Thyroid gland (tissue), 4 donors: Measurements from ENCODE around the gene CAMSAP2. TPM values are rescaled to one million over a fixed set of nuclear protein-coding genes. Genes with fewer than 3 reads are reported as not detected.
A peak's percentile ranks its signal among the peaks of the same experiment; 100 is the strongest.

Experiments used
- DNase-seq, 2 donors: peaks; one replicate each; pipeline ENCODE4 v3.0.0-alpha.2; 2019
- H3K27ac ChIP-seq, 3 donors: fragments of 200-600 bp; sonication (generic); 1 replicate in 2 of 3; 2 replicates in 1 of 3; pipeline ENCODE4 v1.5.1; 2016 to 2019; ENCODE audit warnings: mild to moderate bottlenecking in 1 of 3, moderate library complexity in 1 of 3
- H3K27me3 ChIP-seq: fragments of 200-600 bp; sonication (generic); one replicate; pipeline ENCODE4 v1.5.1; 2019
- H3K36me3 ChIP-seq, 2 donors: fragments of 200-600 bp; sonication (generic); one replicate each; pipeline ENCODE4 v1.5.1; 2016 to 2019
- H3K4me1 ChIP-seq, 2 donors: fragments of 200-600 bp; sonication (generic); one replicate each; pipeline ENCODE4 v1.5.1; 2017 to 2019
- H3K4me3 ChIP-seq, 3 donors: fragments of 200-600 bp; sonication (generic); replicated peaks in 1 of 3; 1 replicate in 2 of 3; 2 replicates in 1 of 3; pipeline ENCODE4 v1.5.1; 2016; ENCODE audit warnings: mild to moderate bottlenecking in 1 of 3
- H3K9me3 ChIP-seq: fragments of 200-600 bp; sonication (generic); one replicate; pipeline ENCODE4 v1.5.1; 2017
- POLR2A ChIP-seq, 2 donors: fragments of 450-650 bp; IDR thresholded peaks; one replicate each; pipeline ENCODE4 v1.6.1; 2017; ENCODE audit warnings: antibody characterized with exemption in 2 of 2, mild to moderate bottlenecking in 2 of 2, moderate library complexity in 1 of 2
- WGBS, 2 donors: methylation state at CpG; one replicate each; pipeline ENCODE4 v1.1.5; 2017; 5-methylcytosine and 5-hydroxymethylcytosine counted together
- intact Hi-C: fragments of 100-400 bp; cut with DNase I; formaldehyde crosslinking; loops from one replicate; pipeline ENCODE4 v1.15.1; 2023
- total RNA-seq, 4 donors: library from RNA; depleted of rRNA; stranded (reverse); fragments of >200 nt; gene quantifications; one replicate each; pipeline ENCODE4 v1.2.3, GENCODE V29; 2016
- TF ChIP-seq, protein P1 (sequence below), 6 experiments: fragments of 200-600 bp in 3 of 6; fragments of 450-650 bp in 3 of 6; sonication (generic) in 3 of 6; IDR thresholded peaks; one replicate each; pipeline ENCODE4 v1.5.1; 2016 to 2019; ENCODE audit warnings: antibody characterized with exemption in 6 of 6, mild to moderate bottlenecking in 2 of 6, inconsistent platforms in 1 of 6, moderate library complexity in 1 of 6

CAMSAP2 gene
- total RNA-seq, 4 donors from 2014 or later = 36.3 to 53.5 (median 41.8) TPM

DNA sequence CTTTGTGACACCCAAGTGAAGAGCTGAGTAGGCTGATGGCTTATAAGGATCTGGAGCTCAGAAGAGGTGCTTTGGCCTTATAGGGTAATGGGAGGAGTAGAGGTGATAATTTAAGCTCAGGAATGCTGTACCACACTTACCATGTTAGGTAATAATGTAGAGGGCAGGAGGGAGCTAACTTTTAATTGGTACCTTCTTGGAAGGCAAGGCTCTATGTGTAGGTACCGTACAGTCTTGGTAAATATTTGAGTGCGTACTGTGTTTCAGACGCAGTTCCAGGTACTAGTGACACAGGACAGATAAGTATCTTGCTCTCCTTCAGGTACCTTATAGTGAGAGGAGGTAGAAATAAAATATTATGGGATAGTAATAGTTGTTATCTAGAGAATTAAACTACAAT lies 16.8 kb downstream of the CAMSAP2 start:
- intact Hi-C loops = no loop called here
- H3K36me3 ChIP-seq = no peaks in the 10 kb centered on the region
- no peak overlapping the region for H3K27ac ChIP-seq
- H3K4me3 ChIP-seq = no peak overlapping the region
- H3K9me3 ChIP-seq = no peaks in the 10 kb centered on the region
- no peaks in the 10 kb centered on the region for H3K27me3 ChIP-seq
- no peak for DNase-seq
- 93 to 100% methylated on average over 3 of the region's 3 CpGs for WGBS, 2 donors
- H3K4me1 ChIP-seq = peaks cover 0 to 6% of the 10 kb centered on the region in 2 donors
- TF ChIP-seq, protein P1, sequence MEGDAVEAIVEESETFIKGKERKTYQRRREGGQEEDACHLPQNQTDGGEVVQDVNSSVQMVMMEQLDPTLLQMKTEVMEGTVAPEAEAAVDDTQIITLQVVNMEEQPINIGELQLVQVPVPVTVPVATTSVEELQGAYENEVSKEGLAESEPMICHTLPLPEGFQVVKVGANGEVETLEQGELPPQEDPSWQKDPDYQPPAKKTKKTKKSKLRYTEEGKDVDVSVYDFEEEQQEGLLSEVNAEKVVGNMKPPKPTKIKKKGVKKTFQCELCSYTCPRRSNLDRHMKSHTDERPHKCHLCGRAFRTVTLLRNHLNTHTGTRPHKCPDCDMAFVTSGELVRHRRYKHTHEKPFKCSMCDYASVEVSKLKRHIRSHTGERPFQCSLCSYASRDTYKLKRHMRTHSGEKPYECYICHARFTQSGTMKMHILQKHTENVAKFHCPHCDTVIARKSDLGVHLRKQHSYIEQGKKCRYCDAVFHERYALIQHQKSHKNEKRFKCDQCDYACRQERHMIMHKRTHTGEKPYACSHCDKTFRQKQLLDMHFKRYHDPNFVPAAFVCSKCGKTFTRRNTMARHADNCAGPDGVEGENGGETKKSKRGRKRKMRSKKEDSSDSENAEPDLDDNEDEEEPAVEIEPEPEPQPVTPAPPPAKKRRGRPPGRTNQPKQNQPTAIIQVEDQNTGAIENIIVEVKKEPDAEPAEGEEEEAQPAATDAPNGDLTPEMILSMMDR (IDR thresholded peaks at IDR 0.05) = no peak
- TF ChIP-seq POLR2A (IDR thresholded peaks at IDR 0.05) = no peak

- TF ChIP-seq, protein P1 (IDR thresholded peaks at IDR 0.05) = no peak
- no peak for TF ChIP-seq POLR2A (IDR thresholded peaks at IDR 0.05)
- Histone ChIP-seq H3K36me3 (peaks cover 0 to 2% of the 10 kb centered on the region in 2 donors), H3K27ac (no peak overlapping the region), H3K4me1 (peaks cover 0 to 4% of the 10 kb centered on the region in 2 donors), H3K27me3 (no peaks in the 10 kb centered on the region), H3K9me3 (no peaks in the 10 kb centered on the region), H3K4me3 (no peak overlapping the region)
- intact Hi-C loops = no loop called here
- DNase-seq = no peak
These were observed 23.4 kb downstream of the CAMSAP2 start for GRCh38 chr1:200762089-200762488.

DNA sequence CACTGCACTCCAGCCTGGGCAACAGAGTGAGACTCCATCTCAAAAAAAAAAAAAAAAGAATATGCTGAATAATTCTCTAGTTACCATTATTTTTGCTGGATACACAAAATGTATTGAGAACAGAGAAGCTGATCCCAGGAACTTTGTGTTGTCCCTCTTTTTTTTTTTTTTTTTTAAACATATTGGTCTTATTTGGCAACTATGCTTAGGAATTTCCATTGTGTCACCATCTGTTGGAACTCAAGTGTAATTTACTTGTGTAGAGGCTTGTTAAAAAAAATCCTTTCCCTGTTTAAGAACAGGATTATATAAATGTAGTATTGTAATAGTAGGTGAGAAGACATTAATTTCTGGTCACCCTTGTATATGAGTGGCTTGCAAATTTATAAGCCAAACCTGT lies 28.6 kb downstream of the CAMSAP2 start:
- Histone ChIP-seq H3K27ac (no peak overlapping the region), H3K4me1 (peaks cover 0 to 3% of the 10 kb centered on the region in 2 donors), H3K27me3 (no peaks in the 10 kb centered on the region), H3K4me3 (no peak overlapping the region), H3K36me3 (peaks cover 0 to 1% of the 10 kb centered on the region in 2 donors), H3K9me3 (no peaks in the 10 kb centered on the region)
- TF ChIP-seq, protein P1 (IDR thresholded peaks at IDR 0.05) = no peak
- no peak for TF ChIP-seq POLR2A (IDR thresholded peaks at IDR 0.05)
- DNase-seq = no peak
- intact Hi-C loops = no loop called here

DNA sequence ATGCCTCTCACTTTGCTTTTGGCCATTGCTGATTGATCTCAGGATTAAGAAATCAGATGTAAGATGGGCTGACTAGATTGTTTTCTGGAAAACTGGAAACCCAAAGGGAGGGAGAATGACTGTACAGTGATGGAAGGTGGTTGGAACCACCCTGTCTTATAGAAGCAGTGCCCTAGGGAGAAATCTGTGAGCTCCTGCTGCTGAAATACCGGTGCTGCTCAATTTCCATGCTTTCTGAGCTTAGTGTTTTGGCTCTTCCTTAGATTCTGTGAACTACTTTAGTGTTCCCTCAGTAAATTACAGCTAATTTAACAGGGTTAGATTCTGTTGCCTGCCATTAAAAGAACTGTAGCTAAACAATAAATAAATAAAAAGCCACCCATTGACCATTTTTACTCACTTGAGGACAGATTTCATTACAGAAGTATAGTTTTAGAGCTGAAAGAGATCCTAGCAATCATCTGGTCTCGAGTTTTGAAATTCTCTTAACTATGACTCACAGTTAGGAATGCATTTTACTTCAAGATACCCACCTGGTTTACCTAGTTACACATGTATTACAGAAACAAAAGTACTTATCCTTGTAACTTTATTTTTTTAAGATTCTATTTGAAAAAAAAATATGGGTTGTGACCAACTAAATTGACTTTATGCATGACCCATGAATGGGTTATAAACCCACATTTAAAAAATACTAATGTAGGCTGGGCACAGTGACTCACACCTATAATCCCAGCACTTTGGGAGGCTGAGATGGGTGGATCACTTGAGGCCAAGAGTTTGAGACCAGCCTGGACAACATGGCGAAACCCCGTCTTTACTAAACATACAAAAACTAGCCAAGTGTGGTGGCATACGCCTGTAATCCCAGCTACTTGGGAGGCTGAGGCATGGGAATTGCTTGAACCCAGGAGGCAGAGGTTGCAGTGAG lies 33.2 kb downstream of the CAMSAP2 start:
- no peak for TF ChIP-seq POLR2A (IDR thresholded peaks at IDR 0.05)
- TF ChIP-seq, protein P1 (IDR thresholded peaks at IDR 0.05) = no peak
- no peak for DNase-seq
- intact Hi-C loops = no loop called here
- Histone ChIP-seq H3K4me3 (no peak overlapping the region), H3K27me3 (no peaks in the 10 kb centered on the region), H3K36me3 (no peaks in the 10 kb centered on the region), H3K4me1 (peaks cover 19 to 33% of the 10 kb centered on the region in 2 donors), H3K27ac (peak overlapping the region in 2 of 3 donors; percentile 43 to 49), H3K9me3 (no peaks in the 10 kb centered on the region)
- WGBS, 2 donors = 89 to 95% methylated on average over 5 of the region's 5 CpGs

DNA sequence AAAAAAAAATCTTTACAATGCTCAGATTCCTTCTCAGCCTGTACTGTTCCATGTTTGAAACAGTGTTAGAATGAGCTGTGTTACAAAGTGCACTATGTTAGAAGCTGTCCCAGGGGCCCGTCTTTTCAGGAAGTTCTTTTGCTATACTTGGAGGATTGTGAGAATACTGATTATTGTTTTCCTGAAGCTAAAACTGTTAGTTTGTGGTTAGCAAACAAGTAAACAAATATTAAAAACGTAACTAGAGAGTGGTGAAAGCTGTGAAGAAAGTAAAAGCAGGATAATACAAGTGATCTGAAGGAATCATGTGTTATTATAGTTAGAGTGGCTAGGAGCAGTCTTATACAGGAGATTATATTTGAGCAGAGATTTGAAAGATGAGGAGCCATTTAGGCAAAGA lies 35.6 kb downstream of the CAMSAP2 start:
- Histone ChIP-seq H3K36me3 (no peaks in the 10 kb centered on the region), H3K9me3 (no peaks in the 10 kb centered on the region), H3K27me3 (no peaks in the 10 kb centered on the region), H3K4me3 (no peak overlapping the region), H3K4me1 (peaks cover 19 to 35% of the 10 kb centered on the region in 2 donors), H3K27ac (peak overlapping the region; percentile 4 to 39 (median 5))
- WGBS, 2 donors = 54 to 68% methylated on average over 2 of the region's 2 CpGs
- DNase-seq = no peak
- TF ChIP-seq POLR2A (IDR thresholded peaks at IDR 0.05) = no peak
- TF ChIP-seq, protein P1 (IDR thresholded peaks at IDR 0.05) = no peak
- intact Hi-C loops = no loop called here
